IMR-90 (cell line): Measurements from ENCODE around the gene CYGB.

Experiments used
- CEBPB ChIP-seq: IDR thresholded peaks from 2 replicates; pipeline ENCODE4 v1.6.1; 2012; ENCODE audit warnings: low read depth, low read length, improper control_type of control experiment
- ELK1 ChIP-seq: fragments of 150-350 bp; IDR thresholded peaks from 2 replicates; pipeline ENCODE4 v1.6.1; 2016; ENCODE audit warnings: low read depth, mild to moderate bottlenecking, low read length, moderate library complexity, borderline replicate concordance
- FOS ChIP-seq: fragments of 150-350 bp; IDR thresholded peaks from 2 replicates; pipeline ENCODE4 v1.6.1; 2016; ENCODE audit warnings: low read depth, low read length
- MAFK ChIP-seq: IDR thresholded peaks from 2 replicates; pipeline ENCODE4 v1.6.1; 2012; ENCODE audit warnings: low read depth, low read length, improper control_type of control experiment
- MAZ ChIP-seq: IDR thresholded peaks from 2 replicates; pipeline ENCODE4 v1.6.1; 2012; ENCODE audit warnings: low read depth, mild to moderate bottlenecking, low read length, improper control_type of control experiment, moderate library complexity, borderline replicate concordance
- POLR2A ChIP-seq: IDR thresholded peaks from 2 replicates; pipeline ENCODE4 v1.6.1; 2012; ENCODE audit warnings: mild to moderate bottlenecking, low read depth, low read length
- RAD21 ChIP-seq: IDR thresholded peaks from 2 replicates; pipeline ENCODE4 v1.6.1; 2012; ENCODE audit warnings: low read length, improper control_type of control experiment
- USF2 ChIP-seq: fragments of 150-350 bp; IDR thresholded peaks from 2 replicates; pipeline ENCODE4 v1.6.1; 2017; ENCODE audit warnings: mild to moderate bottlenecking, antibody characterized with exemption, low read length, low read depth
- TF ChIP-seq, protein P1 (sequence below): conservative IDR thresholded peaks from 2 replicates; pipeline ENCODE4 v1.5.1; 2012; ENCODE audit warnings: mild to moderate bottlenecking, low read depth, low read length, improper control_type of control experiment

DNA sequence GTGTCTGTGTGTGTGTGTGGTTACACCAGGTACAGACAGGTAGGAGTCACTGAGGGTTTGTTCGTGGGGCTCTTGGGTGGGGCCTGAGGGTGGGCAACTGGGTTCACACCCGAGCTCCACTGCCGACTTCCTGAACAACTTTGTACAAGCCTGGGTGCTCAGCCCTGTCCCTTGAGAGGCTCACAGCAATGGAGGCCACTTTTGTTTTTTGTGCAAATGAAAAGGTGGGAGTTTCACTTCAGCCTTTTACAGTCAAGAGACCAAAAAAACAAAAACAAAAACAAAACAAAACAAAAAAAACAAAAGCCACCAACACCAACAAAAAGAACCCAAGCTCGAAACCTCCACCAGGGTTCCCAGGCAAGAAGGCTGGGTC is 38.6 kb downstream of the CYGB start:
- TF ChIP-seq ELK1, result no peak
- TF ChIP-seq, protein P1, sequence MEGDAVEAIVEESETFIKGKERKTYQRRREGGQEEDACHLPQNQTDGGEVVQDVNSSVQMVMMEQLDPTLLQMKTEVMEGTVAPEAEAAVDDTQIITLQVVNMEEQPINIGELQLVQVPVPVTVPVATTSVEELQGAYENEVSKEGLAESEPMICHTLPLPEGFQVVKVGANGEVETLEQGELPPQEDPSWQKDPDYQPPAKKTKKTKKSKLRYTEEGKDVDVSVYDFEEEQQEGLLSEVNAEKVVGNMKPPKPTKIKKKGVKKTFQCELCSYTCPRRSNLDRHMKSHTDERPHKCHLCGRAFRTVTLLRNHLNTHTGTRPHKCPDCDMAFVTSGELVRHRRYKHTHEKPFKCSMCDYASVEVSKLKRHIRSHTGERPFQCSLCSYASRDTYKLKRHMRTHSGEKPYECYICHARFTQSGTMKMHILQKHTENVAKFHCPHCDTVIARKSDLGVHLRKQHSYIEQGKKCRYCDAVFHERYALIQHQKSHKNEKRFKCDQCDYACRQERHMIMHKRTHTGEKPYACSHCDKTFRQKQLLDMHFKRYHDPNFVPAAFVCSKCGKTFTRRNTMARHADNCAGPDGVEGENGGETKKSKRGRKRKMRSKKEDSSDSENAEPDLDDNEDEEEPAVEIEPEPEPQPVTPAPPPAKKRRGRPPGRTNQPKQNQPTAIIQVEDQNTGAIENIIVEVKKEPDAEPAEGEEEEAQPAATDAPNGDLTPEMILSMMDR, result no peak
- TF ChIP-seq POLR2A, result no peak
- no peak for TF ChIP-seq RAD21
- TF ChIP-seq FOS, result no peak
- no peak for TF ChIP-seq CEBPB
- no peak for TF ChIP-seq MAZ
- no peak for TF ChIP-seq MAFK
- TF ChIP-seq USF2, result no peak
